Muscle layer of duodenum (tissue), 2 donors: ENCODE results near the gene MRPL45.
A peak's percentile ranks its signal among the peaks of the same experiment; 100 is the strongest.

Source experiments
- H3K27ac ChIP-seq: one replicate; pipeline ENCODE4 v1.7.0; 2013; ENCODE audit warnings: mild to moderate bottlenecking, low read length
- H3K27me3 ChIP-seq: one replicate; pipeline ENCODE4 v1.7.0; 2013; ENCODE audit warnings: low read depth, mild to moderate bottlenecking, control low read depth, low read length
- H3K36me3 ChIP-seq, 2 donors: one replicate each; pipeline ENCODE4 v1.7.0; 2013; ENCODE audit warnings: low read length in 2 of 2, control low read depth in 1 of 2, mild to moderate bottlenecking in 1 of 2; ENCODE audit not compliant: insufficient read depth in 2 of 2, control insufficient read depth in 1 of 2
- H3K4me1 ChIP-seq, 2 donors: one replicate each; pipeline ENCODE4 v1.7.0; 2013; ENCODE audit warnings: low read length in 2 of 2, mild to moderate bottlenecking in 2 of 2, control low read depth in 1 of 2, moderate library complexity in 1 of 2; ENCODE audit not compliant: insufficient read depth in 2 of 2, control insufficient read depth in 1 of 2
- H3K4me3 ChIP-seq, 2 donors: one replicate each; pipeline ENCODE4 v1.7.0; 2013; ENCODE audit warnings: low read length in 2 of 2, low read depth in 1 of 2, mild to moderate bottlenecking in 1 of 2
- H3K9me3 ChIP-seq, 2 donors: one replicate each; pipeline ENCODE4 v1.7.0; 2013; ENCODE audit warnings: low read length in 2 of 2, control low read depth in 1 of 2, mild to moderate bottlenecking in 1 of 2; ENCODE audit not compliant: control insufficient read depth in 1 of 2
- donor health status: healthy.

Gene MRPL45

GRCh38 chr17:38351412-38352222 is 54.6 kb downstream of the MRPL45 start, which contains the start of gene SOCS7:
SOCS7 (plus strand) TSS chr17:38351844; CDS start chr17:38352053, 209 bp downstream.
- Histone ChIP-seq H3K36me3 (no peaks in the 10 kb centered on the region), H3K27me3 (no peaks in the 10 kb centered on the region), H3K9me3 (no peaks in the 10 kb centered on the region), H3K4me1 (peaks cover 4 to 30% of the 10 kb centered on the region in 2 donors), H3K27ac (peak within 1 kb of the TSS; percentile 81), H3K4me3 (peak within 1 kb of the TSS; percentile 78 to 87)

GRCh38 chr17:38352245-38353085 is 55.5 kb downstream of the MRPL45 start:
- Histone ChIP-seq H3K27ac (peak overlapping the region; percentile 53), H3K4me3 (peak overlapping the region; percentile 78 to 87), H3K4me1 (peaks cover 4 to 38% of the 10 kb centered on the region in 2 donors), H3K9me3 (no peaks in the 10 kb centered on the region), H3K27me3 (no peaks in the 10 kb centered on the region), H3K36me3 (no peaks in the 10 kb centered on the region)

- Histone ChIP-seq H3K27me3 (no peaks in the 10 kb centered on the region), H3K9me3 (no peaks in the 10 kb centered on the region), H3K27ac (peak overlapping the region; percentile 53), H3K4me1 (peaks cover 4 to 45% of the 10 kb centered on the region in 2 donors), H3K36me3 (no peaks in the 10 kb centered on the region), H3K4me3 (peak overlapping the region; percentile 78 to 87)
Measured at GRCh38 chr17:38353086-38353604, 56.2 kb downstream of the MRPL45 start.

- Histone ChIP-seq H3K36me3 (no peaks in the 10 kb centered on the region), H3K27me3 (no peaks in the 10 kb centered on the region), H3K27ac (no peak overlapping the region), H3K9me3 (no peaks in the 10 kb centered on the region), H3K4me1 (peaks cover 4 to 50% of the 10 kb centered on the region in 2 donors), H3K4me3 (peak overlapping the region; percentile 78 to 87)
Measured at GRCh38 chr17:38353668-38354067, 56.7 kb downstream of the MRPL45 start.

GRCh38 chr17:38354466-38354865 is 57.5 kb downstream of the MRPL45 start:
- Histone ChIP-seq H3K9me3 (no peaks in the 10 kb centered on the region), H3K4me3 (no peak overlapping the region), H3K27me3 (no peaks in the 10 kb centered on the region), H3K36me3 (no peaks in the 10 kb centered on the region), H3K27ac (no peak overlapping the region), H3K4me1 (peaks cover 4 to 56% of the 10 kb centered on the region in 2 donors)

- H3K27ac ChIP-seq: no peak overlapping the region
- no peak overlapping the region for H3K4me3 ChIP-seq
- H3K4me1 ChIP-seq: peaks cover 4 to 56% of the 10 kb centered on the region in 2 donors
Measured at GRCh38 chr17:38355251-38355650, 58.3 kb downstream of the MRPL45 start.

GRCh38 chr17:38357486-38358123 is 60.6 kb downstream of the MRPL45 start:
- Histone ChIP-seq H3K4me1 (peaks cover 4 to 56% of the 10 kb centered on the region in 2 donors), H3K36me3 (peaks cover 3 to 5% of the 10 kb centered on the region in 2 donors), H3K27me3 (no peaks in the 10 kb centered on the region), H3K4me3 (no peak overlapping the region), H3K27ac (no peak overlapping the region), H3K9me3 (no peaks in the 10 kb centered on the region)

More at GRCh38 chr17:38355251-38355650, 58.3 kb downstream of the MRPL45 start:
- Histone ChIP-seq H3K27me3 (no peaks in the 10 kb centered on the region), H3K36me3 (no peaks in the 10 kb centered on the region), H3K9me3 (no peaks in the 10 kb centered on the region)

GRCh38 chr17:38358586-38359513 is 61.9 kb downstream of the MRPL45 start:
- Histone ChIP-seq H3K36me3 (peaks cover 5 to 15% of the 10 kb centered on the region in 2 donors), H3K27ac (no peak overlapping the region), H3K4me3 (no peak overlapping the region), H3K27me3 (no peaks in the 10 kb centered on the region), H3K9me3 (no peaks in the 10 kb centered on the region), H3K4me1 (peaks cover 0 to 46% of the 10 kb centered on the region in 2 donors)

GRCh38 chr17:38361694-38362465 is 64.9 kb downstream of the MRPL45 start:
- Histone ChIP-seq H3K4me3 (no peak overlapping the region), H3K36me3 (peaks cover 16 to 33% of the 10 kb centered on the region in 2 donors), H3K9me3 (no peaks in the 10 kb centered on the region), H3K27me3 (no peaks in the 10 kb centered on the region), H3K4me1 (peaks cover 0 to 23% of the 10 kb centered on the region in 2 donors), H3K27ac (no peak overlapping the region)
